LNCaP clone FGC (cell line): ENCODE results near the gene P4HA3.

Experiments
- DNase-seq: peaks from one replicate; pipeline ENCODE4 v3.0.0-alpha.2; 2011; ENCODE audit warnings: low read depth
- H3K4me3 ChIP-seq: 2 replicates; pipeline ENCODE4 v1.5.1; 2011; ENCODE audit warnings: mild to moderate bottlenecking, low read depth, low read length, control low read depth
- CTCF ChIP-seq: IDR thresholded peaks from 2 replicates; pipeline ENCODE4 v1.5.1; 2012; ENCODE audit warnings: mild to moderate bottlenecking; ENCODE audit not compliant: control insufficient read depth, insufficient read depth; ENCODE audit errors: extremely low read depth

P4HA3 gene

DNA sequence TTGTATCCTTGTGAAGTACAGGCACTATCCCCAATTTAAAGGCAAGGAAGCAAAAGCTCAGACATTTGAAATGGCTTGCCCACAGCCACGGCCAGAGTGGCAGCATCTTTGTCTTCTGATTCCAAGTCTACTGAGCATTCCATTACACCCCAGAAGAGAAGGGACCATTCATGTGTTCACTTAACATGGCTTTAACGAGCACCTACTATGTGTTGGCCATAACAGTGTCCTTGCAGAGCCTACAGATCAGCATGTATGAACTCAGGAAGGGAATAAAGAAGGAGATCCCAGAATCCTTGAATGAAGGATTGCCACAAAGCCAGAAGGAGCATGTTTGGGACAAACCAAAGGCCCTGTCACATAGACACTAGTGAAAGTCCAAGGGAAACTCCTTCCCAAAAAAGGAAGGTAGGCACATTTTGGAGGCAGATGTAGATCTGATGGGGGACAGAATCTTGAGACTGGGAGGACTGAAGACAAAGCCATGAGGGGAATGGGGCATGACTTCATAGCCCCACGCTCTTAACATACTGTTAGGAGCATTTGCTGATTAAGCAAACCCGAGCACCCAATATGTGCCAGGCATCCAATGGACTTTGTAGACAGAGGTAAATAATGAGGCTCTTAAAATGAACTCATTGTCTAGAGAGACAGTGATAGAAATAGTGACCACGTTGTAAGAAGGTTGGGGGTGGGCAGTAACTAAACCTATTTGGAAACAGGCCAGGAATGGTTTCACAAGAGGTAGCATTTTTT is 54.9 kb downstream of the P4HA3 start:
- H3K4me3 ChIP-seq, result no peak overlapping the region
- no peak for TF ChIP-seq CTCF
- DNase-seq, result no peak

DNA sequence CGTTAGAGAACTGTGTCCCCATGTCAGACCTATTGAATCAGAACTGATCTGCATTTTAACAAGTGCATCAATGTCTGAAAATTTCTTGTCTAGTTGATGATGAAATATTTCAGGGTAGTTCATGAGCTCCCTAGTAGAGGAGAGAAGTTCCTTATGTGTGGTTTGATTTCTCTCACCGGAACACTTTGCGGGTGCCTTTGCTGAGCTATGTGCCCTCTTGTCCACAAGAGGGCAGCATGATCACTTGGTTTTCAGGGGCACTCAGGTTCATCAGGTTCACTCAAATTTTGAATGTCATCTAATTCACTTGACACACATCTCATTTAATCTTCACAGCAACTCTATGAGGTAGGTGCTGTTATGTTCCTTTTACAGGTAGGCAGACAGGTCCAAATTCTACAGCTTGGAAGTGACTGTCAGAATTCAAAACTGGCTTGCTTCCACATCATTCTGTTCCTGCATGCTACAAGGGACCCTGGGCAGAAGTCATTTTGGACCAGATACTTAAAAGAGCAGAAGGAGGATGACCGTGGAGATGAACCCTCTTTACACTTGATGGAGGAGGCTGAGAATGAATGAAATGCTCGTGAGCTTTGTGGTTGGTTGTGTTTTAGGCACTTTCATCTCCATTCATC is 55.6 kb downstream of the P4HA3 start:
- H3K4me3 ChIP-seq, result no peak overlapping the region
- DNase-seq, result peak; percentile 19
- peak; percentile 91 for TF ChIP-seq CTCF

- H3K4me3 ChIP-seq, result no peak overlapping the region
- TF ChIP-seq CTCF, result no peak
- no peak for DNase-seq
Measured at GRCh38 chr11:74253361-74253760, 58.1 kb downstream of the P4HA3 start.

DNA sequence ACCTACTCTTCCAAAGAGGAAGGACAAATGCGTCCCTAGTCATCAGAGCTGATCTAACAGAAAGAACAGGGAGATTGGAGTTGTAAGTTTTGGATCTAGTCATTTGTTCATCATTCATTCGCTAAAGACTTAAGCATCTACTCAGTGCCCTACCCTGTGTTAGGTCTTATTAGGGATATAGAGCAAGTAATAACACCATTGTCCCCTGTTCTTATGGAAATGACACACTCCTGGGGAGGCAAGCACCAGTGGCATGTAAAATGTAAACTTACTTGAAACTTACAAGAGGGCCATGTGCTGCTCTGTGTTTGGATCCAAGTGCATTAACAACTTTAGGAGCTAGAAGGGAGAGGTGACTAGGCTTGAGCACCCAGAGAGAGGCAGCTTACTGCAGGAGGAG is 61.9 kb downstream of the P4HA3 start:
- DNase-seq, result no peak
- no peak for TF ChIP-seq CTCF
- no peak overlapping the region for H3K4me3 ChIP-seq

- DNase-seq, result no peak
- no peak overlapping the region for H3K4me3 ChIP-seq
- no peak for TF ChIP-seq CTCF
Measured at GRCh38 chr11:74248469-74248868, 63.0 kb downstream of the P4HA3 start.

GRCh38 chr11:74238243-74238642 is 73.2 kb downstream of the P4HA3 start:
- DNase-seq, result no peak
- no peak overlapping the region for H3K4me3 ChIP-seq
- TF ChIP-seq CTCF, result no peak
